K562 (cell line): Measurements from ENCODE around the gene NARF. TPM values are rescaled to one million over a fixed set of nuclear protein-coding genes. Genes with fewer than 3 reads are reported as not detected.

ENCODE experiments used
- ELF4 ChIP-seq: fragments of 450-650 bp; formaldehyde crosslinking; IDR thresholded peaks from 2 replicates; pipeline ENCODE4 v1.4.0; 2022; ENCODE audit warnings: missing genetic modification characterization
- KHSRP ChIP-seq: fragments of 450-650 bp; IDR thresholded peaks from 2 replicates; pipeline ENCODE4 v1.6.1; 2017
- KLF10 ChIP-seq: fragments of 250-450 bp; sonication (Bioruptor Pico); IDR thresholded peaks from 2 replicates; pipeline ENCODE4 v1.6.1; 2021; ENCODE audit warnings: matching md5 sums
- KLF13 ChIP-seq: fragments of 450-650 bp; IDR thresholded peaks from 2 replicates; pipeline ENCODE4 v1.6.1; 2016; ENCODE audit warnings: missing genetic modification characterization, low read depth, mild to moderate bottlenecking, missing compliant biosample characterization, moderate library complexity, borderline replicate concordance
- MEF2D ChIP-seq: conservative IDR thresholded peaks from 2 replicates; pipeline ENCODE4 v1.6.1; 2016; ENCODE audit warnings: low read depth, missing genetic modification characterization, missing compliant biosample characterization
- NCOA1 ChIP-seq: fragments of 450-650 bp; IDR thresholded peaks from 2 replicates; pipeline ENCODE4 v1.6.1; 2016; ENCODE audit warnings: low read depth
- NFRKB ChIP-seq: fragments of 450-650 bp; IDR thresholded peaks from 2 replicates; pipeline ENCODE4 v1.6.1; 2016; ENCODE audit warnings: low read depth
- POU5F1 ChIP-seq: fragments of 150-350 bp; IDR thresholded peaks from 2 replicates; pipeline ENCODE4 v1.6.1; 2014; ENCODE audit warnings: borderline replicate concordance, low read length, low read depth, mild to moderate bottlenecking; ENCODE audit not compliant: partially characterized antibody
- SMAD4 ChIP-seq: fragments of 250-450 bp; sonication (Bioruptor Pico); conservative IDR thresholded peaks from 2 replicates; pipeline ENCODE4 v1.8.0; 2021; ENCODE audit warnings: inconsistent platforms, mild to moderate bottlenecking, moderate library complexity
- SMARCB1 ChIP-seq: IDR thresholded peaks from 2 replicates; pipeline ENCODE4 v1.6.1; 2011; ENCODE audit warnings: improper control_type of control experiment, low read depth; ENCODE audit not compliant: insufficient read length
- SPI1 ChIP-seq: IDR thresholded peaks from 2 replicates; pipeline ENCODE4 v1.6.1; 2011; ENCODE audit warnings: low read depth, low read length, control low read depth, borderline replicate concordance
- TBP ChIP-seq: optimal IDR thresholded peaks from 2 replicates; pipeline ENCODE3; 2011; ENCODE audit warnings: low read depth, low read length, improper control_type of control experiment
- TRIM28 ChIP-seq: fragments of 450-650 bp; IDR thresholded peaks from 2 replicates; pipeline ENCODE4 v1.6.1; 2017
- ZFP1 ChIP-seq: fragments of 450-650 bp; formaldehyde crosslinking; IDR thresholded peaks from 2 replicates; pipeline ENCODE4 v1.4.0; 2020; ENCODE audit warnings: mild to moderate bottlenecking, mixed read lengths
- ZNF395 ChIP-seq: fragments of 200-800 bp; sonication (Bioruptor generic); IDR thresholded peaks from 2 replicates; pipeline ENCODE4 v1.6.1; 2017; ENCODE audit warnings: missing genetic modification characterization, missing compliant biosample characterization
- ZNF41 ChIP-seq: fragments of 250-450 bp; sonication (Bioruptor Pico); conservative IDR thresholded peaks from 2 replicates; pipeline ENCODE4 v1.4.0; 2020; ENCODE audit warnings: mild to moderate bottlenecking
- ZNF57 ChIP-seq: fragments of 450-650 bp; formaldehyde crosslinking; IDR thresholded peaks from 2 replicates; pipeline ENCODE4 v1.4.0; 2020; ENCODE audit warnings: mild to moderate bottlenecking, moderate library complexity
- ZNF584 ChIP-seq: fragments of 200-800 bp; sonication (Bioruptor generic); IDR thresholded peaks from 2 replicates; pipeline ENCODE4 v1.6.1; 2016; ENCODE audit warnings: low read depth, mild to moderate bottlenecking, missing genetic modification characterization, missing compliant biosample characterization
- ZNF668 ChIP-seq: fragments of 250-450 bp; sonication (Bioruptor Pico); IDR thresholded peaks from 2 replicates; pipeline ENCODE4 v1.8.0; 2022; ENCODE audit warnings: mild to moderate bottlenecking, inconsistent platforms
- polyA plus RNA-seq, 8 experiments: library from polyadenylated mRNA; depleted of rRNA in 4 of 8; stranded (reverse) in 5 of 8; unstranded in 3 of 8; fragments of >200 nt; fragmentation: Nextera tagmentation in 2 of 8; fragmentation: Illumina TruSeq in 1 of 8; extraction: Ambion mirVana in 2 of 8; extraction: Trizol in 1 of 8; gene quantifications; 2 replicates each; pipeline versions ENCODE4 v1.2.1 to v1.2.3, GENCODE V29; 2011 to 2014; ENCODE audit warnings: inconsistent platforms in 1 of 8, missing spikeins in 1 of 8
- total RNA-seq, 7 experiments: library from RNA; depleted of rRNA in 6 of 7; stranded (reverse); fragments of >200 nt in 6 of 7; fragmentation: Illumina TruSeq in 2 of 7; extraction: Trizol in 2 of 7; gene quantifications; 2 replicates each; pipeline versions ENCODE4 v1.2.1 to v1.2.3, GENCODE V29; 2011 to 2021; ENCODE audit warnings: low replicate concordance in 1 of 7
- TF ChIP-seq, protein P1 (sequence below): sonication (generic); formaldehyde crosslinking; IDR thresholded peaks from 2 replicates; pipeline ENCODE4 v1.8.0; 2023; ENCODE audit warnings: missing genetic modification reagents, mild to moderate bottlenecking, borderline replicate concordance
- TF ChIP-seq, protein P2 (sequence below): fragments of 250-450 bp; sonication (Bioruptor Pico); IDR thresholded peaks from 2 replicates; pipeline ENCODE4 v1.6.1; 2021; ENCODE audit warnings: mild to moderate bottlenecking
- TF ChIP-seq, protein P3 (sequence below): fragments of 450-650 bp; formaldehyde crosslinking; IDR thresholded peaks from 2 replicates; pipeline ENCODE4 v1.4.0; 2020; ENCODE audit warnings: mild to moderate bottlenecking

NARF gene
- total and polyA plus RNA-seq, 9 of the 15 experiments (the other 6 are each of a cell fraction or from before 2014, with no cell fraction given), result 60.4 to 423 (median 132) TPM

GRCh38 chr17:82450357-82451106 lies 8.0 kb upstream of the NARF start, which contains the start of gene CYBC1 (continued):
- no peak for TF ChIP-seq ZNF41
- TF ChIP-seq KLF10 (CRISPR knock-in tag), result no peak
- peak; percentile 60 for TF ChIP-seq TBP
- no peak for TF ChIP-seq MEF2D (tag)
- TF ChIP-seq ZFP1, result no peak
- TF ChIP-seq, protein P1, sequence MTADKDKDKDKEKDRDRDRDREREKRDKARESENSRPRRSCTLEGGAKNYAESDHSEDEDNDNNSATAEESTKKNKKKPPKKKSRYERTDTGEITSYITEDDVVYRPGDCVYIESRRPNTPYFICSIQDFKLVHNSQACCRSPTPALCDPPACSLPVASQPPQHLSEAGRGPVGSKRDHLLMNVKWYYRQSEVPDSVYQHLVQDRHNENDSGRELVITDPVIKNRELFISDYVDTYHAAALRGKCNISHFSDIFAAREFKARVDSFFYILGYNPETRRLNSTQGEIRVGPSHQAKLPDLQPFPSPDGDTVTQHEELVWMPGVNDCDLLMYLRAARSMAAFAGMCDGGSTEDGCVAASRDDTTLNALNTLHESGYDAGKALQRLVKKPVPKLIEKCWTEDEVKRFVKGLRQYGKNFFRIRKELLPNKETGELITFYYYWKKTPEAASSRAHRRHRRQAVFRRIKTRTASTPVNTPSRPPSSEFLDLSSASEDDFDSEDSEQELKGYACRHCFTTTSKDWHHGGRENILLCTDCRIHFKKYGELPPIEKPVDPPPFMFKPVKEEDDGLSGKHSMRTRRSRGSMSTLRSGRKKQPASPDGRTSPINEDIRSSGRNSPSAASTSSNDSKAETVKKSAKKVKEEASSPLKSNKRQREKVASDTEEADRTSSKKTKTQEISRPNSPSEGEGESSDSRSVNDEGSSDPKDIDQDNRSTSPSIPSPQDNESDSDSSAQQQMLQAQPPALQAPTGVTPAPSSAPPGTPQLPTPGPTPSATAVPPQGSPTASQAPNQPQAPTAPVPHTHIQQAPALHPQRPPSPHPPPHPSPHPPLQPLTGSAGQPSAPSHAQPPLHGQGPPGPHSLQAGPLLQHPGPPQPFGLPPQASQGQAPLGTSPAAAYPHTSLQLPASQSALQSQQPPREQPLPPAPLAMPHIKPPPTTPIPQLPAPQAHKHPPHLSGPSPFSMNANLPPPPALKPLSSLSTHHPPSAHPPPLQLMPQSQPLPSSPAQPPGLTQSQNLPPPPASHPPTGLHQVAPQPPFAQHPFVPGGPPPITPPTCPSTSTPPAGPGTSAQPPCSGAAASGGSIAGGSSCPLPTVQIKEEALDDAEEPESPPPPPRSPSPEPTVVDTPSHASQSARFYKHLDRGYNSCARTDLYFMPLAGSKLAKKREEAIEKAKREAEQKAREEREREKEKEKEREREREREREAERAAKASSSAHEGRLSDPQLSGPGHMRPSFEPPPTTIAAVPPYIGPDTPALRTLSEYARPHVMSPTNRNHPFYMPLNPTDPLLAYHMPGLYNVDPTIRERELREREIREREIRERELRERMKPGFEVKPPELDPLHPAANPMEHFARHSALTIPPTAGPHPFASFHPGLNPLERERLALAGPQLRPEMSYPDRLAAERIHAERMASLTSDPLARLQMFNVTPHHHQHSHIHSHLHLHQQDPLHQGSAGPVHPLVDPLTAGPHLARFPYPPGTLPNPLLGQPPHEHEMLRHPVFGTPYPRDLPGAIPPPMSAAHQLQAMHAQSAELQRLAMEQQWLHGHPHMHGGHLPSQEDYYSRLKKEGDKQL (CRISPR knock-in tag), result no peak
- peak; percentile 79 for TF ChIP-seq ZNF395 (CRISPR knock-in tag)
- no peak for TF ChIP-seq KHSRP
- TF ChIP-seq POU5F1, result no peak
- TF ChIP-seq SMARCB1, result no peak
- no peak for TF ChIP-seq NCOA1
- TF ChIP-seq, protein P2, sequence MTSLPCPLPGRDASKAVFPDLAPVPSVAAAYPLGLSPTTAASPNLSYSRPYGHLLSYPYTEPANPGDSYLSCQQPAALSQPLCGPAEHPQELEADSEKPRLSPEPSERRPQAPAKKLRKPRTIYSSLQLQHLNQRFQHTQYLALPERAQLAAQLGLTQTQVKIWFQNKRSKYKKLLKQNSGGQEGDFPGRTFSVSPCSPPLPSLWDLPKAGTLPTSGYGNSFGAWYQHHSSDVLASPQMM (CRISPR knock-in tag), result no peak
- TF ChIP-seq SPI1, result no peak
- TF ChIP-seq ELF4, result peak; percentile 96
- no peak for TF ChIP-seq ZNF668 (CRISPR knock-in tag)
- TF ChIP-seq KLF13, result 0 out of 2 replicates have a peak, but pooled peaks have one; percentile 54
- TF ChIP-seq SMAD4, result no peak; the same call in 1 of the 2 replicates
- TF ChIP-seq TRIM28, result no peak
- TF ChIP-seq ZNF584 (CRISPR knock-in tag), result no peak
- TF ChIP-seq ZNF57, result no peak
- TF ChIP-seq, protein P3, sequence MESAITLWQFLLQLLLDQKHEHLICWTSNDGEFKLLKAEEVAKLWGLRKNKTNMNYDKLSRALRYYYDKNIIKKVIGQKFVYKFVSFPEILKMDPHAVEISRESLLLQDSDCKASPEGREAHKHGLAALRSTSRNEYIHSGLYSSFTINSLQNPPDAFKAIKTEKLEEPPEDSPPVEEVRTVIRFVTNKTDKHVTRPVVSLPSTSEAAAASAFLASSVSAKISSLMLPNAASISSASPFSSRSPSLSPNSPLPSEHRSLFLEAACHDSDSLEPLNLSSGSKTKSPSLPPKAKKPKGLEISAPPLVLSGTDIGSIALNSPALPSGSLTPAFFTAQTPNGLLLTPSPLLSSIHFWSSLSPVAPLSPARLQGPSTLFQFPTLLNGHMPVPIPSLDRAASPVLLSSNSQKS (CRISPR knock-in tag), result no peak
- TF ChIP-seq NFRKB, result no peak
